ENCODE data around the gene UCMA. TPM values are rescaled to one million over a fixed set of nuclear protein-coding genes. Genes with fewer than 3 reads are reported as not detected.

UCMA gene
- total RNA-seq, 1 donor from 2014 or later, result not detected

DNA sequence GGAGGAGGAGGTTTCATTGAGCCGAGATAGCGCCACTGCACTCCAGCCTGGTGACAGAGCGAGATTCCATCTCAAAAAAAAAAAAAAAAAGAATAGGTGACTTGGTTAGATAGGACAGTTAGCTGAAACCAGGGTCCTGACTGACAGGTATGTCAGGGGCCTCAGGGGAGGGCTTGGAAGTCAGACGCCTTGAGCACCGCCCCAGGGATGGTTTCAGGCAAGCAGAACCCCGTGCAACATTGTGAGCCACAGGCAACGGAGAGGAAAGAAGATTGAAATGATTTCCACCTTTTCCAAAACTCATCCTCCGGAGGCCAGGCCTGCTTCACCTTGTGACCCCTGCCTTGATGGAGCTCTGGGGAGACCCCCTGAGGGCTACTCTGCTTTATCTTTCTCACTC lies 8.6 kb downstream of the UCMA start:
- H3K9me3 ChIP-seq (ENCODE audit: insufficient read depth, low read depth, low read length), result no peaks in the 10 kb centered on the region
- Mint-ChIP-seq H3K27me3 (ENCODE audit: low read depth, unreplicated experiment) (peaks cover 21% of the 10 kb centered on the region), H3K27ac (ENCODE audit: unreplicated experiment) (no peak overlapping the region), H3K4me1 (ENCODE audit: low read depth, unreplicated experiment) (no peaks in the 10 kb centered on the region), H3K36me3 (ENCODE audit: low read depth, unreplicated experiment) (no peaks in the 10 kb centered on the region), H3K9me3 (ENCODE audit: unreplicated experiment) (no peaks in the 10 kb centered on the region), H3K4me3 (ENCODE audit: unreplicated experiment) (no peak overlapping the region)
- H3K36me3 ChIP-seq (ENCODE audit: insufficient read depth, low read length), result no peaks in the 10 kb centered on the region
- H4K20me1 ChIP-seq (ENCODE audit: insufficient read depth, low read length), result no peaks in the 10 kb centered on the region
- no peak overlapping the region for H2AFZ ChIP-seq (ENCODE audit: low read depth, low read length)
- H3K4me2 ChIP-seq (ENCODE audit: low read length), result no peak overlapping the region
- no peaks in the 10 kb centered on the region for H3K79me2 ChIP-seq (ENCODE audit: insufficient read depth, low read length)
- H3K4me3 ChIP-seq (ENCODE audit: insufficient read depth, low read depth, low read length), result no peak overlapping the region
- TF ChIP-seq EZH2 (IDR thresholded peaks at IDR 0.05; ENCODE audit: insufficient read depth, low read length), result no peak
- TF ChIP-seq, protein P1, sequence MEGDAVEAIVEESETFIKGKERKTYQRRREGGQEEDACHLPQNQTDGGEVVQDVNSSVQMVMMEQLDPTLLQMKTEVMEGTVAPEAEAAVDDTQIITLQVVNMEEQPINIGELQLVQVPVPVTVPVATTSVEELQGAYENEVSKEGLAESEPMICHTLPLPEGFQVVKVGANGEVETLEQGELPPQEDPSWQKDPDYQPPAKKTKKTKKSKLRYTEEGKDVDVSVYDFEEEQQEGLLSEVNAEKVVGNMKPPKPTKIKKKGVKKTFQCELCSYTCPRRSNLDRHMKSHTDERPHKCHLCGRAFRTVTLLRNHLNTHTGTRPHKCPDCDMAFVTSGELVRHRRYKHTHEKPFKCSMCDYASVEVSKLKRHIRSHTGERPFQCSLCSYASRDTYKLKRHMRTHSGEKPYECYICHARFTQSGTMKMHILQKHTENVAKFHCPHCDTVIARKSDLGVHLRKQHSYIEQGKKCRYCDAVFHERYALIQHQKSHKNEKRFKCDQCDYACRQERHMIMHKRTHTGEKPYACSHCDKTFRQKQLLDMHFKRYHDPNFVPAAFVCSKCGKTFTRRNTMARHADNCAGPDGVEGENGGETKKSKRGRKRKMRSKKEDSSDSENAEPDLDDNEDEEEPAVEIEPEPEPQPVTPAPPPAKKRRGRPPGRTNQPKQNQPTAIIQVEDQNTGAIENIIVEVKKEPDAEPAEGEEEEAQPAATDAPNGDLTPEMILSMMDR (IDR thresholded peaks at IDR 0.05; ENCODE audit: insufficient read depth, low read depth, low read length), result no peak
- H3K27ac ChIP-seq (ENCODE audit: low read depth, low read length), result no peak overlapping the region
- no peak overlapping the region for H3K9ac ChIP-seq (ENCODE audit: low read length)
- no peaks in the 10 kb centered on the region for H3K4me1 ChIP-seq (ENCODE audit: insufficient read depth, low read length)
- FAIRE-seq (no peak), DNase-seq (ENCODE audit: low read depth) (no peak)
- no peaks in the 10 kb centered on the region for H3K27me3 ChIP-seq (ENCODE audit: insufficient read depth, low read length)

DNA sequence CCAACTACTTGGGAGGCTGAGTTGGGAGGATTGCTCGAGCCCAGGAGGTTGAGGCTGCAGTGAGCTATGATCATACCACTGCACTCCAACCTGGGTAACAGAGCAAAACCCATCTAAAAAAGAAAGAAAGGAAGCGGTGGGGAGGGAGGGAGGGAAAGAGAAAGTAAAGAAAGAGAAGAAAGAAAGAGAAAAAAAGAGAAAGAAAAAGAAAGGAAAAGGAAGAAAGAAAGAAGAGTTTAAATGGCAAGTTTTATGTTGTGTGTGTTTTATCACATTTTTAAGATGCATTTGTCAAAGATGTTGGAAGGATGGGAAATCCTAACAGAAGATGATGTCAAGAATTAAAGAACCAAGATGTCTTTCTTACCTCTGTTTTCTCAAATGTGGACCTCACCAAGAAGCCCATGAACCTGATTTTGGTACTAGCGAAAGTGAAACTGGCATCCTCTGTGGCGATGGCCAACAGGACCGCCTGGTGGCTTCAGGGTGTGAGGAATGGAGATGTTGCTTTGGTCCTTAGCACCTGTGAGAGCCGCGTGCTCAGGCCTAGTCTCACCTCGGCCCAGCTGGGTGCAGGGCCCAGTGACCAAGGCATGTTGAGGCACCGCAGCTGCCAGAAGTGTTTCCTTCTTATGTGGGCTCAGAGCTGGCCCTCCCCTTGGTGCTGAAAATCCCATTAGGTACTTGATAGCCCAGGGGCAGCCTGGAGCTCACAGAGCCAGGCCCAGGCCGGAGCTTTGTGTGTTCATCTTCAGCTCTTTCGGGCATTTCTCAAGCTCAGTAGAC lies 9.8 kb downstream of the UCMA start:
- Histone ChIP-seq H3K9me3 (ENCODE audit: insufficient read depth, low read depth, low read length) (no peaks in the 10 kb centered on the region), H3K27me3 (ENCODE audit: insufficient read depth, low read length) (no peaks in the 10 kb centered on the region), H3K27ac (ENCODE audit: low read depth, low read length) (no peak overlapping the region), H3K4me3 (ENCODE audit: insufficient read depth, low read depth, low read length) (no peak overlapping the region), H4K20me1 (ENCODE audit: insufficient read depth, low read length) (no peaks in the 10 kb centered on the region), H2AFZ (ENCODE audit: low read depth, low read length) (no peak overlapping the region), H3K36me3 (ENCODE audit: insufficient read depth, low read length) (no peaks in the 10 kb centered on the region), H3K4me2 (ENCODE audit: low read length) (no peak overlapping the region), H3K9ac (ENCODE audit: low read length) (no peak overlapping the region), H3K79me2 (ENCODE audit: insufficient read depth, low read length) (no peaks in the 10 kb centered on the region), H3K4me1 (ENCODE audit: insufficient read depth, low read length) (no peaks in the 10 kb centered on the region)
- Mint-ChIP-seq H3K4me1 (ENCODE audit: low read depth, unreplicated experiment) (no peaks in the 10 kb centered on the region), H3K4me3 (ENCODE audit: unreplicated experiment) (no peak overlapping the region), H3K36me3 (ENCODE audit: low read depth, unreplicated experiment) (no peaks in the 10 kb centered on the region), H3K27me3 (ENCODE audit: low read depth, unreplicated experiment) (peaks cover 12% of the 10 kb centered on the region), H3K27ac (ENCODE audit: unreplicated experiment) (no peak overlapping the region), H3K9me3 (ENCODE audit: unreplicated experiment) (no peaks in the 10 kb centered on the region)
- FAIRE-seq, result no peak
- DNase-seq (ENCODE audit: low read depth), result no peak
- TF ChIP-seq EZH2 (IDR thresholded peaks at IDR 0.05; ENCODE audit: insufficient read depth, low read length), result no peak
- TF ChIP-seq, protein P1 (IDR thresholded peaks at IDR 0.05; ENCODE audit: insufficient read depth, low read depth, low read length), result no peak

DNA sequence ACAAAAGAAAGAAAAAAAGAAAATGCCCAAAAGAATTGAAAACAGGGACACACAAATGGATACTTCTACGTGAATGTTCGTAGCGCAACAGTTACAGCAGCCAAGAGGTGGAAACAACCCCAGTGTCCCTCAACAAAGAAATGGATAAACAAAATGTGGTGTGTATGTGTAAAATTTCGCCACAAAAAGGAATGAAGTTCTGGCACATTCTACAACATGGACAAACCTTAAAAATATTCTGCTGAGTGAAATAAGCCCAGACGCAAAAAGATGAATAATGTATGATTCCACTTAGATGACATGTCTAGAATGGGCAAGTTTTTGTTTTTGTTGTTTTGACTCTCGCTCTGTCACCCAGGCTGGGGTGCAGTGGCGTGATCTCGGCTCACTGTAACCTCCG lies 10.9 kb downstream of the UCMA start:
- DNase-seq (ENCODE audit: low read depth) (no peak), FAIRE-seq (no peak)
- Histone ChIP-seq H3K27me3 (ENCODE audit: insufficient read depth, low read length) (no peaks in the 10 kb centered on the region), H3K9me3 (ENCODE audit: insufficient read depth, low read depth, low read length) (no peaks in the 10 kb centered on the region), H3K79me2 (ENCODE audit: insufficient read depth, low read length) (no peaks in the 10 kb centered on the region), H3K9ac (ENCODE audit: low read length) (no peak overlapping the region), H4K20me1 (ENCODE audit: insufficient read depth, low read length) (no peaks in the 10 kb centered on the region), H3K4me1 (ENCODE audit: insufficient read depth, low read length) (no peaks in the 10 kb centered on the region), H3K4me3 (ENCODE audit: insufficient read depth, low read depth, low read length) (no peak overlapping the region), H3K27ac (ENCODE audit: low read depth, low read length) (no peak overlapping the region), H2AFZ (ENCODE audit: low read depth, low read length) (no peak overlapping the region), H3K4me2 (ENCODE audit: low read length) (no peak overlapping the region), H3K36me3 (ENCODE audit: insufficient read depth, low read length) (no peaks in the 10 kb centered on the region)
- Mint-ChIP-seq H3K9me3 (ENCODE audit: unreplicated experiment) (no peaks in the 10 kb centered on the region), H3K36me3 (ENCODE audit: low read depth, unreplicated experiment) (no peaks in the 10 kb centered on the region), H3K27ac (ENCODE audit: unreplicated experiment) (no peak overlapping the region), H3K4me1 (ENCODE audit: low read depth, unreplicated experiment) (no peaks in the 10 kb centered on the region), H3K4me3 (ENCODE audit: unreplicated experiment) (no peak overlapping the region), H3K27me3 (ENCODE audit: low read depth, unreplicated experiment) (peaks cover 5% of the 10 kb centered on the region)
- TF ChIP-seq, protein P1 (IDR thresholded peaks at IDR 0.05; ENCODE audit: insufficient read depth, low read depth, low read length), result no peak
- no peak for TF ChIP-seq EZH2 (IDR thresholded peaks at IDR 0.05; ENCODE audit: insufficient read depth, low read length)

All from astrocyte (in vitro differentiated cells and primary cell).